ENCODE data around the gene ACTR3C.

GRCh38 chr7:150367677-150368095 lies 44.3 kb upstream of the ACTR3C start:
- TF ChIP-seq EZH2 (IDR thresholded peaks at IDR 0.05; ENCODE audit: borderline replicate concordance, low read depth, low read length, poor library complexity, severe bottlenecking) (no peak), CTCF (conservative IDR thresholded peaks at IDR 0.05; ENCODE audit: low read depth, low read length) (no peak)
